ENCODE measurements around the gene TAF5.

GRCh38 chr10:103334567-103334966 is 33.2 kb upstream of the TAF5 start:
- no peak for TF ChIP-seq CTCF (IDR thresholded peaks at IDR 0.05)
- no peak for TF ChIP-seq EZH2 (IDR thresholded peaks at IDR 0.05; ENCODE audit: borderline replicate concordance, insufficient read depth, low read depth, low read length, poor library complexity, severe bottlenecking)
